Activated gamma-delta T cell treated with anti-CD3 and anti-CD28 coated beads, Interleukin-2, amount 50 U/mL, for 16 hours (primary cell): ENCODE data around the gene IRX2.

Source experiments
- DNase-seq: peaks from one replicate; pipeline ENCODE4 v3.0.0-alpha.2; 2020; ENCODE audit warnings: low read depth

The IRX2 gene

DNA sequence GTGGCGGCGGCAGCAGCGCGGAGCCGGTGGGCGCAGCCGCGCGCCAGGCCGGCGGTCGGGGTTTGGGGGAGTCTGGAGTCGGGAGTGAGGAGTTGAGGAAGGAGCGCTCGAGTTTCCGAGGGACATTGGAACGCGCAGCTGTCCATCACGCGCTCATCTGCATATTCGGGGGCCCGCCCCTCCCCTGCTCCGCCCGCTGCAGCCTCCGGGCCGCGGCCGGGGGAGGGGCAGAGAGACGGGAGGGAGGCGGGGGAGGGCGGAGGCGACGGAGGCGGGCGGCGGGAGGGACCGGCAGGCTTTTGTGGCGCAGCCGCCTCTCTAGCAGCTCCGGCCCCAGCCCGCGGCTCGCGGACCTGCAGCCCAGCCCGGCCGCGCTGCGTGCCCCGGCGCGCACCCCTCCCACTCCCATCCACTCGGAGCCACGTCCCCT is at the start of gene IRX2:
Gene IRX2 (minus strand): TSS at position 86 of the 430 bp plus-strand sequence. CDS start 264 bp downstream, outside the sequence.
- DNase-seq, result no peak

DNA sequence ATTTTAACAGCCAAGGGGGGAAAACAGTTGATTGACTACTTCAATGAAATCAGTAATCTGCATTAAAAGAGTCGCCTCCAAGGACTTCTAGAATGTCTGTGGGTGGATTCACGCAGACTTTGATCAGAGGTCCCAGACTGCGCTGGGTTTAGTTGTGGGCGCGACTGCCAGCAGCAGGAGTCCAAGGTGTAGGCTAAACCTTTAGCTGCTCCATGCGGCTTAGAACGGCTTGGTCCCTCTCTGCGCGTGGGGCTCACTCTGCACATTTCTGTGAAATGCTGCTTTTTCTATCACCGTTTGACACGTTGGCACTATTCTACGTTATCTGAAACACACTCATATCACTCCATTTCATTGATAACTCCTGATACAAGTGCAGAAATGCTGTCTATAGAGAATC is 48.6 kb upstream of the IRX2 start:
- DNase-seq, result no peak

DNA sequence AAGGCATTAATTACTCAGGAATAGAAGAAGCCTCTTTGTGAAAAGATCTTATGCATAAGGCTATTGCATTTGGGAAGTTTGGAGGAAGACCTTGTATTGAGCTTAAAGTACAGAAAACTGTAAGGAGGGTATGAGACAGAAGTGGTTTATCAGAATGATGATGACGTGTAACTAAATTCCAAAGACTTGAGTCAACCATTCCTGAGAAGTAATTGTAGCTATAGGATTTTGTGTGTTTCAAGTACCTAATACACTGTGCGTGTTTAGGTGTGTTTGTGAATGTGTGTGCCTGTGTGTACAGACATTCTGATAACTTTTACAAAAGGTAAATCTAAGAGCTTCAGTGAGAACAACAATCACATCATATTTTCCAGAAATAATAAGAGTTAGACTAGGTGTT is 46.5 kb upstream of the IRX2 start:
- DNase-seq, result no peak

DNA sequence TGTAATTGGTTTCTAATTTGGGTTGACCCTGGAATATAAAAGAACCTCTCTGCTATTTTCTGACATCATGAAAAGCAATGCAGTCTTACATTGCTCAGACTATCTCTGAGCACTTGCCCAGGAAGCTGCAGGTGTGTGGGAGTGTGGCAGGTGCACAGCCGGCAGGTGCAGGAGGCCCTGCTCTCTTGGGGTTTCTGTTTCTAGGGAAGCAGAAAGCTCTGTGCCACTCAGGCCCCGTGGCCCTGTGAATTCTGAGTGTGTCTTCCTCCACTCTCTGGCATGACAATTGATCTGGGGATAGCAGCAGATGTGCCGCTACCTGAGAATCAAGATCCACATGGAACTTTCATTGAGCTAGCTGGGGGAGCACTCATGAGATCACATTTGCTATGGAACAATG is 45.7 kb upstream of the IRX2 start:
- DNase-seq, result no peak

DNA sequence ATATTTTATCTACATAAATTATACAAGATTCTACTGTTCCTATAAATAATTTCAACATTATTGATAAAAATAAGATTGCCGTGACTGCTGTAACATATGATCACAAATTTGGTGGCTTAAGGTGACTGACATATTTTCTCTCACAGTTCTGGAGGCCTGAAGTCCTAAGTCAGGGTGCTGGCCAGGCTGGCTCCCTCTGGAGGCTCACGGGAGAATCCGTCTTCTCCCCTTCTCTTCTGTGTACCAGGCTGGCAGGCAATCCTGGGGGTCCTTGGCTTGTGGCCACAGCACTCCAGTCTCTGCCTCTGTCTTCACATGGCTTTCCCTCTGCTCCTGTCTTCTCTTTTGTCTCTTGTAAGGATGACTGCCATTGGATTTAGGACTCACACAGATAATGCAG is 31.7 kb upstream of the IRX2 start:
- DNase-seq, result no peak

DNA sequence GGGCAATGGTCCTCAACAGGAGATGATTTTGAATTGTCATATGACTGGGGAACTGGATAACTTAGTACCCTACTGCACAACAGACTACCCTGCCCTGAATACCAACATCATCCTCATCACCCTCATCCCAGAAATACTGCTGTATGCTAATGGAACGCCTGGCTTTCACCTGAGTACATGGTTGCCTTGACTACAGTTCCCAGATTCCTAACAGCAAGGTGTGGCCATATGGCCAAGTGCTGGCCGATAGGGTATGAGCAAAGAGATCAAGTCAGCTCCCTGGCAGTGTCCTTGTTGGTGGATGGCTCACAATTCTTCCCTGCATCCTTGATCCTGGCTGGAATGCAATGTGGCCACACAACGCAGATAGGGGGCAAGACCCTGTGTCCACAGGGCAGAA is 31.2 kb upstream of the IRX2 start:
- DNase-seq, result no peak

DNA sequence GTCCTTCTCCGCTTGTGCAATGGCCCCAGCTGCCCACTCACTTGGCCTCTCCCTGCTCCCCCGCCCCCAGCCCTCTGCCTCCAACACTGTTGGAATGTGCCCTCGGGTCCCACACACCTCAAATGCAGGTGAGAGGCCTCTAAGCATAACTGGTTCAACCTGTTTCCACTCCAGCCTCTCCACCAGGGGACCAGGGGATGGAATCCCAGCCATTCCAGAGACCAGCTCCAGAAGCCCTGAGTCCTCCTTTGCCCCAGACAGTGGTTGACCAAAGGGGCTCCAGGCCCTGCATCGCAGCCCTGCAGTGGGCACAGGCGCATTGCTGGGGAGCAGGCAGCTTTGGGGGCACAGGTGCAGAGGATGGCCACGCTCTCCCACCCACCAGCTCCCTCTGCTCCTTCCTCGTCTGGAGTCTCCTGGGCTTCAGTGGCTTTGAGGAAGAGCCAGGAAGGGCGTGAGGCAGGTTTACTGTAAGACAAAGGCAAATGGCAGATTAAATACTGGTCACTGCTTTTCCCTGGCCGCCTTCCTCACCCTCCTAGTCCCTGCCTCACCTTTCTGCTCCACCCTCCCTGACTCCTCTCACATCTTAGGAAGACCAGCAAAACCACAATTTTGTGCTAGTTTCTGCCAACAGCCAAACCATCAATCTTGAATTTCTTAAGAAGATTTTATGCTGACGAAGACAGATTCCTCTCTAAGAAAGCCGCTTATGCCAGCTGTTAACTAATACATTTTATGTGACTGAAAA is 29.1 kb upstream of the IRX2 start:
- no peak for DNase-seq

DNA sequence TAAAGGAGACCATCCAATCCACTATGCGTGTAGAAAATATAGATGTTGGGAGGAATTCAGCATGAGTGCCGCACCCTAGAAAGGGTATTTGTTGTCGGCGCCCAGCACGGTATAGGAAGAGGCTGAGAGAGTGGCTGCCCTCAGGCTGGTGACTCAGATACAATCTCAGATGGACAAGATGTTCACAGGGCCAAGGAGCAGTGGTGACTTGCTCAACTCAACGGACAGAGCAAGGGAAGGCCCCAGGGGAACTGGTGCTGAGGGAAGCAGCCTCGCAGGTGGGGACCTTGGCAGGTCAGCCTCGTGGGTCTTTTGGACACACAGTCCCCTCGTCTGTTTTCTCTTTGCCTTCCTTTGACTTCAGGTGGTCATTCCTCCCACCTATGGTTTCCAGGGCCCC is 28.0 kb upstream of the IRX2 start:
- DNase-seq, result no peak

DNA sequence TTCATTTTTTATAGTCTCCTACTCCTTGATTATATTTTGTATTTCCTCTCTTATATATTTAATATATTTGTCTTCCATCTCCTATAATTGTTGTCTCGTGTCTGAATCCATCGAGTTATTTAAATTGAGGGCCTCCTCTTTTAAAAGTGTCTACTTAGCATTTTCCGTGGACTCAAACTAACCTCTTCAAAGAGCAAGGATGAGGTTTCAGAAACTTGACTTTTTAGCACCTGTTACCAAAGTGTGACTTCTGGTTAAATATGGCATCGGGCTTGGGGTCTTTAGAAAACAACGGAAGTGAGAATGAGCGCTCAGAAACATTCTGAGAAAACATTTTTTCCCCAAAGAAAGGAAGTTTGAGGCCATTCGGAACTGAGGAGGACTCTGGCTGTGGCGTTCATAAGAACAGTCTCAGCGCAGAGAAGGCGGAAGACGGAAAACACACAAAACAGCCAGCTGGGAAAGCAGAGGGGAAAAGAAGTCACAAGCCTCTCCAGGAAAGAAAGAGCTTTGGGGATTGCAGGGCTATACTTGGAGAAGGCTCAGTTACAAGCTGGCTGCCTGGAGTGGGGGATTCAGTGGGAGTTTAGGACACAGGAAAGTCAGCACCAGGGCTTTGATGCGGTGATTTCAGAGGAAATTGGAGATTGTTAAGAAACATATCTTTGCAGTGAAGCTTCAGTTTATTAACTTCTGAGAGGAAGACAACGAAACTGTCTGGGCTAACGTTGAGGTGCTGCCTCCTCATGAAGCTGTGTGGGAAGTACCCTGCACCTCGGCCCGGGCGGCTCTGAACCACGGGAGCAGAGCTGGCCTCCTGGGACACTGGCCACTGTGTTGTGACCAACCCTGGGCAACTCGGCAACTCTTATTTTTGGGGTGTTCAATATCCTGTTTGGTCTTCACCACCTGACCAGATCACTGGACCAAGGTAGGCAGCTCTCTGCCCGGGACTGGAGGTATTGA is 25.1 kb upstream of the IRX2 start:
- DNase-seq, result no peak

DNA sequence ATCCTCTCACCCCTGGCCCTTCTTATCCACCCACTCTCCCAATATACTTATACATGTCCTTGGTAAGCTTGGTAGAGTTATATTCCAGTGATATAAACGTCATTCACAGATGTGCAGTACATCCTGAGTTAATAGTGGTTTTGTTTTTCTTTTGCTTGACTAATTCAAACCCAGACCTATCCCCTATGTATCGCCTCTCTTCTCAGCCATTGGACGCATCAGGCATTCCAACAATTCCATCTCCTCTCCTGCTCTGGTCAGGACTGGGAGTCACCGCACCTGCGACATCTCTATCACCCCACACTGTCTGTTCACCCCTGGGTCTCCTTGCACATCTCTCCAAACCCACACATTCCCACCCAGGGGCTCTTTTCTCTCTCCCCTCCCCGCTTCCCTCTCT is 21.9 kb upstream of the IRX2 start:
- DNase-seq, result no peak

DNA sequence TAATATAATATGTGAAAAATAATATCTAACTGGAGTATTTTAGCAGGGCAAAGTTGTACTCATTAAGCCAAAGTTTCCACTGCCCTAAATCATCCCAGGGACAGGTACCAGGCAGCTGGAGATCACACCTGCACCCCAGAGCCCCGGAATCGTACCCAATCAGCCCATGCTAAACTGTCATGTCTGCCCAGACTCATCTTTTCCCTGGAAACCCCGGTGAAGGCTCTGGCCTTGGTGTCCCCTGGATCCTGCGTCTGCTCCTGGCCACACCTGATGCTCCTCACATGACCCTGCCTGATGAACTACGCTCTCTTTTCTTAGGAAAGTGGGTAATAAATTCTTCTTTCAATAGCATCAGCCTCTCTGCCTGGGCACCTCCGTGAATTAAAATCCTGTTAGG is 15.6 kb upstream of the IRX2 start:
- DNase-seq, result no peak

DNA sequence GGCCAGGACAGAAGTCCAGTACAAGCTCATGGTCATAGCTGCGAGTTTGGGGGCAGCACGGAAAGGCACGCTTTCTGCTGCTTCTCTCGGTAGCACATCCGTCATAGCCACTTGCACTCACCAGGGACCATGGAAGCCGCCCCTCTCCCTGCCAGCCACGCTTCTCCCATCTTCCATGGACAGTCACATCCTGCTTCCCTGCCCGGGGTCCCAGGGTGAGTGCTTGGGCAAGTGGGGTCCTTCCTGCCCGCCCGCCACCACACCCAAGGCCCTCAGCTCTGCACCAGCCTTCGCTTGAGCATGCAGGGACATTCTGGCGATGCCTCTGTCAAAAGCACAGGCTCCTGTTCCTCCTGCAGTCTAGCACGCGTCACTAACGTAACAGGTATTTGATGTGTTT is 13.1 kb upstream of the IRX2 start:
- no peak for DNase-seq

DNA sequence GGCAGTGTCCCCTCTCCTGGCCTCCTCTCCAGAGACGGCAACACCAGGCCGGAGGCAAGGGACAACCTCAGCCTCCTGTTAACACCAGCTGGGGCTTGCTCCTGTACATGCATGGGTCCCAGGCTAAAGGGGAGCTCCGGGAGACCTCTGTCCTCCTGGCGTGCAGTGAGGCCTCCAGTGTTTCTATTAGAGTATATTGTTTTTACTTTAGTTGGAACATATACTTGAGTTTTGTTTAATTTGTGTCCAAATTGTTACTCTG is 12.0 kb upstream of the IRX2 start:
- no peak for DNase-seq

DNA sequence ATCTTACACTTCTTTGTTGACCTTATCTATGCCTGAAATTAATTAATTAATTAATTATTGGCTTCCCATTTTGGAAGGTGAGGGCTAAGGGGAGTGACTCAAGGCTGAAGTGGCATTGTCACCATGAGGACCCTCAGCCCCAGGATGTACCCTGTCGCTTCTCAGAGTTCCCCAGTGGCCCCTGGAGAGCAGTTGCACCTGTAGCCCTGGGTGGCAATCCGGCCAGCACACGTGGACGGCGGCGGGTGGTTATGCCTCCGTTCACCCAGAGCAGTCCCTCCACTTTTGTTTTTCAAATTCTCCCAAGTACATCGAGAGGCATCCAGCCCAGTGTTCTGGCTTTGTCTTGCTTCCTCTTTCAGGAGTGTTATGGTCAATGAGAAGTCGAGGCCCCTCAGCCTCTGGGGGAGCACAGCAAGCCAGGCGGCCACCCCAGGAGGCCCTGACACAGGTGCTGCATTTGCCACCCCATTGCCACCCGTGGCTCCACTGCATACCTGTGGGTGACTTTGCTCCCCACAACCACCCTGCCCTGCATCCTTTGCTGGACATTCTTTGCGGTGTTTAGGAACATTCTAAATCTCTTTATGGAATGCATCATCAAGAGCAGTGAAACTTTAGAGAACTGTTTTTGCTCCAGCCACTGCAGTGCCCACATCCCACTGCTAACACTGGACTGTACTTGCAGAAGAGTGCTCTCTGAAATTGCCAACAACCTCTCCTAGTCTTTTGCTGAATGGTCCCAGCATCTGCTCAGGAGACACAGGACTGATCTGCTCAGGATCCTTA is 11.5 kb upstream of the IRX2 start:
- no peak for DNase-seq

DNA sequence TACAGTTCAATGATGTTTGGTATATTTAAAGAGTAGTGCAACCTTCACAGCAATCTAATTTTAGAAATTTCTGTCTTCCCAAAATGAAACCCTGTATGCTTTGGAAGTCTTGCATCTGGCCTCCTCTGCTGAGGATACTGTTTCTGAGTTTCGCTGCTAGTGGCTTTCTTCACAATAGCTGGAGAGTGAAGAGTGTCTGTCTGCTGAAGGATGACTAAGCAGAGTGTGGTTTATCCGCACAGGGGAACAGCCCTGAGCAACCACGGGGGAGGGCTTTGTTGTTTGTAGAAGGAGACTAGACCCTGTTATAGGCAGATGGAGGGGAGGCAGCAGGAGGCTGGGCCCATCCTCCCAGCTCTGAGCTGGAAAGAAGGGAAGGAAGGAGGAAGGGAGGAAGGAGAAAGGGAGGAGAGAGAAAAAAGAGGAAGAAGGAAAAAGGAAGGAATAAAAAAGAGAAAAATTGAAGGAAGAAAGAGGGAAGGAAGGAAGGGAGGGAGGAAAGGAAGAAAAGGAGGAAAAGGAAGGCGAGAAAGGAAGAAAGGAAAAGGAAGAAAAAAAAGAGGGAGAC is 10.5 kb upstream of the IRX2 start:
- no peak for DNase-seq

DNA sequence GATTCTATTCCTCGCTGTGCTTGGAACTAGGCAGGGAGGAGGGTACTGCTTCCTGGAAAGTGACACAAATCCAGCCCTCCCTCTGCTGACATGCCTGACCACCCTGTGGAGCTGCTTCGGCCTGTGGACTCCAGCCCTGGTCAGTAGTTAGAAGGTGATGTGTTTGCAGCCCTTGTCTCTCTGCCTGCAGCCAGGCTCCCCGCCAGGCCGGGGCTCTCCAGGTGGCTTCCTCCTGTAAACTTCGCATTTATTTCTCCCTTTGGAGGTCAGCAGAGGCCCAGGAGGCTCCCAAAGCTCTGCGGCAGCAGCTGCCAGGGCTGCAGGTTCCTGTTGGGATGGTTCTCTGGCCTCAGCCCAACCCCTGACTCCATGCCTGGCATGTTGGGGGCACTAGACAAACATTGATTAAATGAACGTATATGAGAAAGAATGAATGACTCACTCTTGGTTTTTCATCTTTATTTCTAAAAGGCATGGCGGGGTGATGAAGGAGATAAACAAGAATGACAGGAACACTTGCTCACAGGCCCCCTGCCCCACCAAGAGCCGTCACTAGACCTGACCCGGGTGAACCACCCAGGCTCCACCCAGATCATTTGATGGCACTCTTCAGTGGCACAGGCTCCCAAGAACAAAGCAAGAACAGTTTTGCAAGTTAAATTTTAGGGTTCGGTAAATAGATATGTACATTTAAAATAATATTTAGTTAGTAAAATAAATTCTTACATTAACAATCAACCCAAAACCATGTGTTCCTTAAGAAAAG is 8.4 kb upstream of the IRX2 start:
- no peak for DNase-seq

DNA sequence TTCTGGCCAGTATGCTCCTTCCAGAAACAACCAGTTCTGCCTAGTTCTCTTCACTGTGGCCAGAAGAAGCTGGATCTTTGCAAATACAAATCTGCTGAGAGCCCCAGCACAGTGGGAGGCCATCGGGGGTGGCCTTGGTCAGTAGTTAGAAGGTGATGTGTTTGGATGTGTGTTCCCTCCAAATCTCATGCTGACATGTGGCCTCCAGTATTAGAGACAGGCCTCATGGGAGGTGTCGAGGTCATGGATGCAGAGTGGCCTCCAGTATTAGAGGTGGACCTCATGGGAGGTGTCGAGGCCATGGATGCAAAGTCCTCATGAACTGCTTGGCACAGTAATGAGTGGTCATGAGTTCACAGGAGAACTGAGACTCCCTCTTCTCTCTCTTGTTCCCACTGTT is 7.6 kb upstream of the IRX2 start:
- DNase-seq, result no peak

DNA sequence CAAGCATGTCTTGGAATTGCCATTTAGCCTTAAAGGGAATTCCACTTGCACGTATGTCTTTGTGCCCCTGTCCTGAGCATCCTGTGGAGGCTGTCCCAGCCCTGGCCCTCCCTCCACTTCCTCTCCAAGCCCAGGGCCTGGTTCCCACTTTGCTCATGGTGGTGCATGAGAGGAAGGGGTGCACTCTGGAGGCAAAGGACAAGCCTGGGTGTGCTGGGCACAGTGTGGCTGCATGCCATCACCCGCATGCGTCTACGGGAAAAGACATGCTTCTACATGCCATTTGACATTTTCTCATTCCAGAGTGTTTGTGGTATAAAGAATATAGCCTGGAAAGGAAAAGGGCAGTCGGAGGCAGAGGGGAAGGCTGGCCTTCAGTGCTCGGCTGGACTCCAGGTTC is 7.2 kb upstream of the IRX2 start:
- no peak for DNase-seq

DNA sequence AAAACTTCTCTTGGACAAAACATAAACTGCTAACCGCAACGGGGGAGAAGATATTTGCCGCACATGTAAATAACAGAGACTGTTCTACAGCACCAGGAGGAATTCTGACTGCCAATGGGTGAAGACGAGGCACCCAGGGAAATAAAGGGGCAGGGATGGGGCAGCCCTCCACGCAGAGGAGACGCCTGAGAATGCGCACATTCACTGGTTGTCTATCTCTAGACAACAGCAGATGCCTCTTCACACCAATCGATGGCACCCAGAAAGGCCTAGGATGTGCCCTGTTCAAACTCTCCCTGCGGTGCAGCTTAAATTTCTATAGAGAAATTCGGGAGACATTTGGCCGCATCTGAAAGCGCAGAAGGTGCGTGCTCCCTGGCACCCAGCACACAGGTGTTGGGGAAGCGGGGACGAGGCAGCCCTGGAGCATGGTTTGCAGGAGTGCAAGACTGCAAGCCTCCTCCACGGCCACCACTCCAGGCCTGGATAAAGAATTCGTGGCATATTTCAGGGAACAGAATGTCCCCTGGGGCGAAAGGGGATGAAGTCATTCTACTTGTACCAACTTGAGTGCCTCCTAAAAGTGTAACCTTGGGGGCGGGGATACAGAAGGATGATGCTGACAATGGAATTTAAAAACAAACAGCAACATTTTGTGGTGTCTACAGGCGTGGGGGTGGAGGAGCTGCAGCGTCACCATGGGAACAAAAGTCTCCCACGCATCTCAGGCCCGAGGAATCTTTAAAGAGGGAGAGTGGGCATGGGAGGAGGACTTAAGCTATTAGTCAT is 6.3 kb upstream of the IRX2 start:
- DNase-seq, result no peak

DNA sequence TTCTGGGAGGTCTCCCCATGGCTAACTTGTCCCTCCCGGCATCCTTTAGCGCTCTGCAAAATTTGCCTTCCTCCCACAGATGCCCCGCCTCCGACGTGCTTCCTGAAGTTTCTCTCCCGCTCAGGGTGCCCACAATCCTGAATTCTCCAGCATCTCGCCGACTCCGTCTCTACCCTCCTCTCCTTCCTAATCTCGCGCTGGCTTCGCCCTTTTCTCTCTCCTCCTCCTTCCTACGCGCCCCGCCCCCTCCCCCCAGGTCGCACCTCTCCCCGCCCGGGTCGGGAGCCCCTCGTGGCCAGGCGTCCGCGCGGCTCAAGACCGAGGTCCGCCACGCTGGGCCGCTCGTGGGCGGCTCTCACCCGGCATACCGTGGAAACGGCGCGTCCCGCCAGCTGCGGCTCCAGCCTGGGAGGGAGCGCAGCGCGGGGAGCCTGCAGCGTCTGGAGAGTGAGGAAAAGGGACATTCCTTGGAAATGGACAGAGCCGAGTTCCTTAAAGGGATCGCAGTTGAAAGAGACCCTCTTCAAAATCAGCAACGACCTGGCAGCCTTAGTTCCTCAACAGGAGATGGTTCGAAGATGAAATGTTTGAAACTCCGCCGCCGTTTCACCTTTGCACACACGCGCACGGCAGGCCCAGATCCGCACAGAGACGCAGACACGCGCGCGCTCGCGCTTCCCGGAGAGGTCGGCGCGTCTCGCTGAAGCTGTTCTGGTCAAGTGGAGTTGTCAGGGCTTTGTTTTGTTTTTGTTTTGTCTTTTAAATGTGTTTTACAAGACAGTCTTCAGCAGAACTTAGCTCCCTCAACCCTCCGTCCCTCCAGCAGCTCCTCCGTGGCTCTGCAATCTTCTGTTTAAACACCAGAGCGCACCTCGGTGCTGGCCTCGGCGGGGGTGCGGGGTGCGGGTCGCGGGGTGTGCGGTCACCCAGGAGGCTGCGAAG is 5.0 kb upstream of the IRX2 start:
- no peak for DNase-seq
